ENCODE results near the gene HDAC4.

The HDAC4 gene

GRCh38 chr2:239365782-239366435 lies 34.9 kb downstream of the HDAC4 start:
- DNase-seq = no peak

- no peak for DNase-seq
These were observed 35.6 kb downstream of the HDAC4 start for GRCh38 chr2:239365071-239365781.

- DNase-seq = peak; percentile 29
These were observed 36.7 kb downstream of the HDAC4 start for GRCh38 chr2:239363946-239364637.

- no peak for DNase-seq
These were observed 38.3 kb downstream of the HDAC4 start for GRCh38 chr2:239362507-239362906.

- no peak for DNase-seq
These were observed 39.5 kb downstream of the HDAC4 start for GRCh38 chr2:239361311-239361642.

- DNase-seq = no peak
These were observed 40.2 kb downstream of the HDAC4 start for GRCh38 chr2:239360421-239361310.

- no peak for DNase-seq
These were observed 40.8 kb downstream of the HDAC4 start for GRCh38 chr2:239360008-239360407.

- no peak for DNase-seq
These were observed 41.5 kb downstream of the HDAC4 start for GRCh38 chr2:239359196-239359912.

GRCh38 chr2:239358062-239358754 lies 42.6 kb downstream of the HDAC4 start:
- DNase-seq = no peak

GRCh38 chr2:239355724-239356123 lies 45.1 kb downstream of the HDAC4 start:
- no peak for DNase-seq

GRCh38 chr2:239355139-239355538 lies 45.7 kb downstream of the HDAC4 start:
- no peak for DNase-seq

- DNase-seq = no peak
These were observed 46.1 kb downstream of the HDAC4 start for GRCh38 chr2:239354791-239355136.

- no peak for DNase-seq
These were observed 46.6 kb downstream of the HDAC4 start for GRCh38 chr2:239354132-239354790.

GRCh38 chr2:239353692-239354091 lies 47.1 kb downstream of the HDAC4 start:
- DNase-seq = no peak

GRCh38 chr2:239351687-239352086 lies 49.1 kb downstream of the HDAC4 start:
- DNase-seq = no peak

- DNase-seq = no peak
These were observed 51.2 kb downstream of the HDAC4 start for GRCh38 chr2:239349453-239350135.

GRCh38 chr2:239348563-239349452 lies 52.0 kb downstream of the HDAC4 start:
- no peak for DNase-seq

GRCh38 chr2:239346676-239347075 lies 54.1 kb downstream of the HDAC4 start:
- DNase-seq = no peak

- no peak for DNase-seq
These were observed 55.6 kb downstream of the HDAC4 start for GRCh38 chr2:239345251-239345650.

GRCh38 chr2:239344857-239345216 lies 56.0 kb downstream of the HDAC4 start:
- no peak for DNase-seq

All from activated gamma-delta T cell treated with Interleukin-2 at 50 U/mL for 16 hours (primary cell).